Body of pancreas (tissue), 4 donors: ENCODE results near the gene CDH2.

Experiments
- CTCF ChIP-seq, 7 experiments: fragments of 450-650 bp in 4 of 7; fragments of 200-600 bp in 3 of 7; sonication (generic) in 3 of 7; IDR thresholded peaks; one replicate each; pipeline ENCODE4 v1.5.1; 2016 to 2019; ENCODE audit warnings: antibody characterized with exemption in 7 of 7
- POLR2A ChIP-seq, 3 donors: fragments of 450-650 bp; IDR thresholded peaks; one replicate each; pipeline ENCODE4 v1.6.1; 2016; ENCODE audit warnings: antibody characterized with exemption in 3 of 3, mild to moderate bottlenecking in 2 of 3

GRCh38 chr18:28030458-28030857, 146.5 kb downstream of the CDH2 start:
- TF ChIP-seq POLR2A (IDR thresholded peaks at IDR 0.05) (no peak), CTCF (IDR thresholded peaks at IDR 0.05) (no peak)
